HFF-Myc (cell line): Measurements from ENCODE around the gene OSBP.

Experiments
- DNase-seq: peaks from one replicate; pipeline ENCODE4 v3.0.0-alpha.2; 2011; ENCODE audit warnings: low read depth; ENCODE audit errors: extremely low read depth
- H3K4me3 ChIP-seq: replicated peaks from 2 replicates; pipeline ENCODE4 v1.5.1; 2011; ENCODE audit warnings: low read depth, mild to moderate bottlenecking, control low read depth, low read length
- CTCF ChIP-seq: IDR thresholded peaks from 2 replicates; pipeline ENCODE4 v1.5.1; 2012; ENCODE audit warnings: mild to moderate bottlenecking, low read depth, low read length, control low read depth; ENCODE audit errors: missing control alignments

The OSBP gene

DNA sequence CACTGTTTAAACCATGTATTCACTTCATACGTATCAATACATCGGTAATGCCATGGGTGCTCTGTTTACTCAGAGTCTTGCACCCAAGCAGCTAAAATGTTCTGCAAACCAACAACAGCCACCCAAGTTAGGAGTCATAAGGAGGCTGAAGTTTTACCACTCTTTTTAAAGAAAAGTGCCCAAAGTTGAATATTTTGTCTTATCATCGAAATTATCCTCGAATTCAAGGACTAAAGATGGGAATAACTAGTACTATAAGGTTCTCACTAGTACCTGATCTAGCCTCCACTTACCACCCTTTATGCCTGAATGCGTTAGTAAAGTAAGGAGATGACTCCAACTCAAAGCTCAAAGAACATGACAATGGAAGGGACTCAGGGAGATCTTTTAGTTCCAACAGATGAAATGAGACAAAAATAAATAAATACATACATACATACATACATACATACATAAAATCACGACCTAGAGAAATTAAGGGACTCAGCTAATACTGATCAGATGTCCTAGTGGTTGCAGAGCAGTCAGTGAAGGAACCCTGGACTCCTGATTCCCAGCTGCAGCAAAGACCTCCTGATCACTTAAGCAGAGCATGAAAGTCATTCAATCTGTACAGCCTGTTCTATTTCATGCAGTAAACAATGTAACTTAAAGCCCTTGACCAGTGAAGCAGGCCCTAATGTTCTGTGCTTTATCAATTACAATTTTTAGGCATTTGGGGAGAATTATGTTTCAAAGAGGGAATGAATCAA, 7.7 kb downstream of the OSBP start:
- no peak for TF ChIP-seq CTCF
- no peak for DNase-seq
- H3K4me3 ChIP-seq = no peak overlapping the region

- no peak overlapping the region for H3K4me3 ChIP-seq
- DNase-seq = no peak
- no peak for TF ChIP-seq CTCF
Measured at GRCh38 chr11:59602432-59602831, 13.1 kb downstream of the OSBP start.

GRCh38 chr11:59601788-59602187, 13.8 kb downstream of the OSBP start:
- DNase-seq = no peak
- H3K4me3 ChIP-seq = no peak overlapping the region
- TF ChIP-seq CTCF = no peak

DNA sequence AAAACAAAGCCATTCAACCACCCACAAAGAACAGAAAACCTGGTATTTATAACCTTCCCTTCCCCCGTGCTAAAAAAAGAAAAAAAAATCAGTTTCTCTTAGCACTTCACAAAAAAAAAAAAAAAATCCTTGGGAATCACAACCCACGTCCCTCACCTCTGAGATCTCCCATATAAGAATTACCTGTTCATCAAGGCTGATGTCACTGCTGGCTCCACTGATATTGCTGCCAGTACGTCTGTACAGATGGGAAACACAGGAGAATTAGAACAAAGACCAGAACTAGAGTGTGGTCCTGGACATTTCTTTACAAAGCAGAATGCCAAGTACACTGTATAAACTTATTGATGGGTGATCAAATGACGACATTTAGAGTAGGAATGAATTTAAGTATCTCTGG, 14.9 kb downstream of the OSBP start:
- no peak overlapping the region for H3K4me3 ChIP-seq
- no peak for TF ChIP-seq CTCF
- no peak for DNase-seq

GRCh38 chr11:59600234-59600633, 15.3 kb downstream of the OSBP start:
- TF ChIP-seq CTCF = no peak
- DNase-seq = no peak

GRCh38 chr11:59598961-59599360, 16.6 kb downstream of the OSBP start:
- H3K4me3 ChIP-seq = no peak overlapping the region
- TF ChIP-seq CTCF = no peak
- DNase-seq = no peak

More at GRCh38 chr11:59600234-59600633, 15.3 kb downstream of the OSBP start:
- no peak overlapping the region for H3K4me3 ChIP-seq

GRCh38 chr11:59584294-59584693, 31.3 kb downstream of the OSBP start:
- DNase-seq = no peak
- no peak overlapping the region for H3K4me3 ChIP-seq
- no peak for TF ChIP-seq CTCF
